HG03575 (cell line): Measurements from ENCODE around the gene SLC22A23.

Source experiments
- ATAC-seq: cut with Tn5 transposase; IDR thresholded peaks from one replicate; pipeline ENCODE4 v1.9.1; 2021; ENCODE audit not compliant: unreplicated experiment, insufficient number of reproducible peaks, low FRiP score; ENCODE audit errors: extremely low read depth

SLC22A23 gene

GRCh38 chr6:3301506-3301905 lies 155.3 kb downstream of the SLC22A23 start:
- ATAC-seq, result no peak

GRCh38 chr6:3299221-3299620 lies 157.6 kb downstream of the SLC22A23 start:
- ATAC-seq, result no peak

DNA sequence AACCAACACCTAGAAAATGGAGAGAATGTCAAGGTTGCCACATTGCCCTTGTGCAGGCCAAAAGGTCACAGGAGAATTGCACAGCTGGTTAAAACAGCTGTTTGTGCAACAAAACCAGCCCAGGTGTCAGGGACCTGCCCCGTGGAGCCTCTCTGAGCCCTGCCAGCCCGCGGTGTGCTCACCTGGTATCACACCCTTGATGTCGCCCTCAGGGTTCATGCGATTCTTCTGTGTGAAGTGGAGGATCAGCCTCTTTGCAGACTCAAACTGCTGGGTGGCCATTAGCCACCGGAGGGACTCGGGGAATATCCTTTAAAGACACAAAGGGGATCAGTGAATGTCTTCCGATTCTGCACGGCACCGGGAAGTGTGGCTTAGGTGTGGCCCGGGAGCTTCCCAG lies 158.9 kb downstream of the SLC22A23 start:
- ATAC-seq, result no peak

DNA sequence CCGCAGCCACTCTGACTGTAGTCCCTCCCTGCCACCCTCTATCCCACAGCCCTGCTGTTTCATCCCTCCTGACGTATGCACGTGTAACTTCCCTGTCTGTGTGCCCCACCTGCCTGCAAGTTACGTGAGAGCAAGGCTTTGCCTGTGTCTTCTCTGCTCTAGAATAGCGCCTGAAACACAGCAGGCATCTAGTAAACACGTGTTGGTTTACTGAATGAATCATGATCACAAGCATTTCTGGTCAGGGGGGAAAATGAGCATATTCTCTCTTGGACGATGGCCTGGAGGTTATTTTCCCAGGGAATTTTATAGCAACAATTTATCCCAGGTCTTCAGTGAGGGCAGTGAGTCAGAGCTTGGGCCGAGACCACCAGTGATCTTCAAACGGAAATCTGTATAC lies 159.8 kb downstream of the SLC22A23 start:
- ATAC-seq, result no peak

DNA sequence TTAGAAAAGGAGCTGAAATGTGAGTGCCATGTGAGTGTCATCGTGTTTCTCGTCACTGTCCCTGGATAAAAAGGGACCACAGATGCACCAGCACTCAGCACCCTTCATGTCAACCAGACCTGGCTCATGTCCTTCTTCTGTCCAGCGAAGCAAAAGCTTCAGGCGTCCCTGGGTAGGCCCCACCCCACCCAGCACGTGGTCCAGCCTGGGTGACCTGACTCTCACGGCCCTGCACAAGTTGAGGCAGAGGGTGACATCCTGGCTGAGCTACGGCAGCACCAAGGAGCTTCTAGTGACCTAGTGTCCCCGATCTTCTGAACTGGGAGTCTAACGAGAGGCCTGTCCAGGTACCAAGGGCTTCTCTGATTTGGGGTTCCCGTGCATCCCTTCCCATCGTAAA lies 160.3 kb downstream of the SLC22A23 start:
- ATAC-seq, result no peak

DNA sequence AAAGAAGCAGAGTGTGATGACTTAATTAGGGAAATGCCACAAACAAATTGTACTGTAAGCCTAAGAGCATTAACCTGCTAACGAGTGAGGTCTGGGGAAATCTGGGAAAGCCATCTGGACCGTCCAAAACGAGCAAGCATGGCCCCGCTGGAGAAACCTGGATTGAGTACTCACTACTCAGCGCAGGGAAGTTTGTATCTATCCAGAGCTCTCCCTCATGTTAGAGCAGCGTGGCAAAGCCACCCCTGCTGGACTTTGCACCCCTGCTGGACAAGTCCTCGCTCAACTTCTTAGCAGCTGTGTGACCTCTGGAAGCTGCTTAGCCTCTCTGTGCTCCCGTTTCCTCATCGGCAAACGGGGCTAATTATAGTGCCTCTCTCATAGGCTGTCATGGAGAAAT lies 160.8 kb downstream of the SLC22A23 start:
- no peak for ATAC-seq

DNA sequence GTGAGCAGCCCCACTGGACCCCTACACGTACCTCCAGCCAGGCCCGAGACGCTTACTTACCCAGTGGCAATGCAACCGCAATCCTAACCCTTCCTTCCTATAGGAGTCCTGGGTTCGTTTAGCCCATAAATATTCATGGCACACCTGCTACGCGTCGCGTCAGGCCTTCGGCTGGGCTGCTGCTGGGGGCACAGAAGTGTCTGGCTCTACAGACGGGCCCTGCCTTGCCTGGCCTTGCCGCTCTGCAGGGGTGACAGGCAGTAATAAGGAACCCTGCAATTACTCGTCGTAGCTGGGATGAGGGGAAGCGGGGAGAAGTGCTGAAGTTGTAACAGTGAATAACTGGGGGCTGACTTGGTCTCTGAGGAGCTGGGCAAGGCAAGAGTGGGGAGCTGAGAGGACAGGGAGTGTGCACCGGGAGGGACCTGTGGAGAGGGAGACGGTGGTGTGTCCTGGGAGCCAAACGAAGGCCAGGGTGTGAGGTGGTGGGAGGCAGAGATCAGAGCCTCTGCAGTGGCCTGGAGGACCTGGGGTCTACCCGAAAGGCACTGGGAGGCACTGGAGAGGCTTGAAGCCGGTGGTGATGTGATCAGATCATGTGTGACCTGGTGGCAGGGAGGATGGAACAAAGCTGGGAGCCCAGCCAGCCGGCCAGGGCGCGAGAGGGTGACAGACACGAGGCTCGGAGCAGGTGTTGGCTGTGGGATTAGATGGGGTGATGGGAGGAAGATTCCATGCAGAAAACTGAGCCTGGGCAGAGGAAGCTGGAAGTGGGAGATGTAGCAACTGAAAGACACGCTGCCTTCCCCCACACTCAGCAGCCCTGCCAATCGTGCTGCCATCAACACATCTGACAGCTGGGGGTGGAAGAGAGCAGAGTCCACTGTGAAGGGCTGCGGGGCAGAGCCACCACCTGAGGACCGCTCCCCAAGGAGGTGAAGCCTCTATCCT lies 161.7 kb downstream of the SLC22A23 start:
- no peak for ATAC-seq

- ATAC-seq, result no peak
These were observed 162.5 kb downstream of the SLC22A23 start for GRCh38 chr6:3294396-3294795.

- ATAC-seq, result no peak
These were observed 163.3 kb downstream of the SLC22A23 start for GRCh38 chr6:3293271-3294155.

- ATAC-seq, result no peak
These were observed 164.2 kb downstream of the SLC22A23 start for GRCh38 chr6:3292431-3293197.

GRCh38 chr6:3291987-3292386 lies 164.9 kb downstream of the SLC22A23 start:
- ATAC-seq, result no peak

GRCh38 chr6:3291346-3291745 lies 165.5 kb downstream of the SLC22A23 start:
- no peak for ATAC-seq

DNA sequence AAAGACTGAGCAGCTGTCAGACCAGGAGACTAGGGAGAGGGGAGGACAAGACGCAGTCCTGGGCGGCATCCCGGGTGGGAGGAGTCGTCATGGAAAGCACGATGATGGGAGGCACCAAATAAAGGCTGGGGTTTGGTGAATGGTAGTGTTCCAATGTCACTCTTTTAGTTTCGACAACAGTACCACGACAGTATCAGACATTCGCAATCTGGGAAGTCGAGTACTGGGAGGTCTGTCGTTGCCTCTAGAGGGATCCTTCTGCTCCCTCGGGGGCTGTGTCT lies 166.0 kb downstream of the SLC22A23 start:
- no peak for ATAC-seq

DNA sequence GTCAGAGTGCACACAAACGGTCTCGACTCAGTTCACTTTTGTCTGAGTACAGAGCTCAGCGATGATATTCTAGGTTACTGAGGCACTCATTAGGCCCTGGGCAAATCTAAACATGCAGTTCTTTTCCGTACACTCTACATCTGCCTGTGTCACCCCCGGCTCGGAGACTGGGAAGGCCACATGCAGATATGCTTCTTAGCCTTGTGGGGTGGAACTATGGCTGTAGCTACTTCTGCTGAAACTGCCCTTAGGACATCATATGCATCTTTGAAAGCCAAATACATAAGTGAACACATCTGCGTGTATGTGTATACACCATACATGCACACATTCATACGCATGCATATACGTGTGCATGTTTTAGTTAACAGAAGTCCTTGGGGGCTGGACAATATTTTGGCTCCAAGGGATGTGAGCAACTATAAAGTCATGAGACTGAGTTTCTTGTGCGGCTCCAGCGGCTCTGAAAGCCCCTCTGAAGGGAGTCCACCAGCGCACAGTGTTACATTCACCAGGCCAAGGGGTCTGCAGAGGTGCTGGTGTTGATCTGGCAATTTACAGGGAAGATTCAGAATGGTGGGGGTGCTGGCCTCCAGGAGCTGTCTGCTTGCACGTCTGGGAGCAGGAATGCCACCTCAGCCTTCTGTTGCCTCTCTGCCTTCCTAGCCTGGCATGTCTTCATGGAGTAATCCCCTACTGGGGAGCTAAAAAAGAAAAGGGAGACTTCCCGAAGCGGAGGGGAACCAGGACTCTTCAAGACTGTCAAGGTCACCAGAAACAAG lies 166.5 kb downstream of the SLC22A23 start:
- no peak for ATAC-seq

DNA sequence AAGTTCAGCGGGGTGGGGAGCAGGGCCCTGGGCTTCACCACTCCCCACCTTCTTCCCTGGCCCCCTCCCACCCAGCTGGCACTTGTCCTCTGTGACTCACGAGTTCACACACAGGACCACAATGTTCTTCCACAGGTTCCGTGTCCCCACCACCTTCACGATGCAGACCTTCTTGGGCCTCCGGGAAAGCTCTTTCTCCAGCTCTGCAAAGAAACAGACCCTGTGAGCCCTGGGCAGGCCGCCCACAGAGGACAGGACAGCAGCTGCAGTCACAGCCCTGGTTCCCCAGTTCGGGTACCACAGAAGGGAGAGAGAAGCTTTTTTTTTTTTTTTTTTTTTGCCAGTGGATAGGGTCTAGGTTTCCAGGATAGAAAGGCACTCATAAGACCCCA lies 167.2 kb downstream of the SLC22A23 start:
- no peak for ATAC-seq

- ATAC-seq, result no peak
These were observed 167.9 kb downstream of the SLC22A23 start for GRCh38 chr6:3288711-3289663.

GRCh38 chr6:3287976-3288707 lies 168.7 kb downstream of the SLC22A23 start:
- no peak for ATAC-seq
